HG03139 (cell line): Measurements from ENCODE around the gene SHROOM3.

Experiments
- ATAC-seq: cut with Tn5 transposase; IDR thresholded peaks from one replicate; pipeline ENCODE4 v1.9.1; 2021; ENCODE audit not compliant: unreplicated experiment

Gene SHROOM3

GRCh38 chr4:76654084-76654483 lies 219.1 kb downstream of the SHROOM3 start:
- ATAC-seq, result no peak

DNA sequence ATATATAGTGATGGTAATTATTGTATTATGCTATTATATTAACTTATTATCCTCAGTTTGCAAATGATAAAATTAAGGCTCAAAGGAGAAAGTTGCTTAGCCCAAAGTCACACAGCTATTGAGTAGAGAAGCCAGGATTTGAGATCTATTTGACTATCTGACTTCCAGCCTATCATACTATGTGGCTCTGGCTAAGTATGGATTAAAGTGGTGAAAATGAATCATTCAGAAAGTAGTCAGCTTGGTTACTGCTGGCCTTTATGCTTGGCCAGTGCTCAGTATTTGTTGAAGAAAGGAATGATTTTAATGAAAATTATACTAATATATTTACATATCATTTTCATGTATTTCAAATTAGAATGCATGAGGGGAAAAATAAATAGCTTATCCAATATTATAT lies 219.8 kb downstream of the SHROOM3 start:
- ATAC-seq, result no peak

DNA sequence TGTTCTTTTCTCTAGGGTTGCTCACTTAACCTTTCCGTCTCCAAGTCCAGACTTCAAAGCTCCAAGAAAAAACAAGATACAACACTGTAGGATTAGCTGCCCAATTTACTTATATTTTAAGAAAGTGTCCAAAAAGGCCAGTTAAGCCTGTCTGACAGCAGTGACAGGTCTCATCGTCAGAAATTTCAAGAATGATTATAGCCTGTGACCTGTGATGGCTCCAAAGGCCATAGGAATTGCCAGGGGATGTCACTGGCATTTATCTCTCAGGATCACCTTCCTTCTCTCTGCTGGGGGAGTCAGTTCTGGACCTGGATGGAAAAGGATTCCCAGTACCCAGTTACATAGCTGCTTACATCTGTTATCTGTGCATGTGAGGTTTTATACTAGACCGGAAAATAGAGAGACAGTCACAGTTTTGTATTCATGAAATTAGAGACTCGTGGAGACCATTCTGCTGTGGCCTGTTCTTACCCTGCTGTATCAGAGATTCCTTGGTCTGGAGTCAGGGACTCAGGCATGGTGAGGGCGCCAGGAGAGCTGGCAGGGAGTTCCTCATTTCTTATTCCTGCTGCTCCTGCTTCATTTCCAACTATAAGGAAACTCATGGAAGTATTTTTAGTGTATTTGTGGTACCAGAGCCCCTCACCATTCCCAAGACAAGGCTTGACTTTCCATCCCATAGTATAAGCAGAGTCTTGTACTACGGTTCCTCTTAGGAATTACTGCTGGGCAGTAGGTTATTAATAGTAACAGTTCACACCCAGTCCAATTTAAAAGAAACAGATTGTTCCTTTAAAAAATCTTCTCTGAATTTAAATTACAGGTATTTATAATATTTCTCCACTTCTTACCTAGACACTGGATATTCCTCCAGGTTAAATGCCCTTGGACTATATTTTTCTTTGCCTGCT lies 220.8 kb downstream of the SHROOM3 start:
- ATAC-seq, result no peak

- no peak for ATAC-seq
These were observed 222.4 kb downstream of the SHROOM3 start for GRCh38 chr4:76657443-76657842.

- ATAC-seq, result peak; percentile 47
These were observed 223.4 kb downstream of the SHROOM3 start for GRCh38 chr4:76658231-76659102.

DNA sequence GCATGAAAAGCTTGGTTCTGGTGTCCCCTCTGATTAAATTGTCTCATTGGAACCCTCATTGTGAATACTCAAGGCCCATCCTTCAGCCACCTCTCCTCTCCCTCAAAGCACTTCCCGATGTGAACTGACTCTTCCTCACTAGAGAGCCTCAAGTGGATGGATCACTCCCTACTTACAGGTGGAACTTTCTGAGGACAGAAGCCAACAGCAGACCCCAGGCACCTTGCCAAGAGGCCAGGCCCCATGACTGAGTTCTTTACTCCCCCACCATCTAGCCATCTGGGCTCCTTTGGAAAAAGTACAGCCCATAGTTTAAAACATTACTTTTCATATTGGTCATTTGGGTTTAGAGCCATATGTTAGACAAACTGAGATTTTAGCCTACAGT lies 224.1 kb downstream of the SHROOM3 start:
- peak; percentile 21 for ATAC-seq

DNA sequence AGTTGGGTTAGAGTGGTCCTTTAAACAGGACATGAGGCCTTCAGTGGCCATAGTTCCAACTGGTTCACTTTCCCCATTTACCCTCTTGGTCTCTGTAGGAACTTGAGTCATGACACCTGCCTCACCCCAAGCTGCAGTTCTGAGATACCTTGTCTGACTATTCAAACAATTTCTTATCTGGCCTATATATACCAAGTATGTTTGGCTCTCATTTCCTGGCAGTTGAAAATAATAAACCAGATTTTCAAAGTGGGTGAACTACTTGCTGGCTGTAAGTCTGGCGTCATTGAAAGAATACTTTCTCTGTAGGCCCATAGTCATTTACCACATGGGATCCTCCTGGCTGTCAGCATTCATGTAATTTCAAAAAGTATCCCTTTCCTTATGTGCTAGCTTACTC lies 228.8 kb downstream of the SHROOM3 start:
- no peak for ATAC-seq

DNA sequence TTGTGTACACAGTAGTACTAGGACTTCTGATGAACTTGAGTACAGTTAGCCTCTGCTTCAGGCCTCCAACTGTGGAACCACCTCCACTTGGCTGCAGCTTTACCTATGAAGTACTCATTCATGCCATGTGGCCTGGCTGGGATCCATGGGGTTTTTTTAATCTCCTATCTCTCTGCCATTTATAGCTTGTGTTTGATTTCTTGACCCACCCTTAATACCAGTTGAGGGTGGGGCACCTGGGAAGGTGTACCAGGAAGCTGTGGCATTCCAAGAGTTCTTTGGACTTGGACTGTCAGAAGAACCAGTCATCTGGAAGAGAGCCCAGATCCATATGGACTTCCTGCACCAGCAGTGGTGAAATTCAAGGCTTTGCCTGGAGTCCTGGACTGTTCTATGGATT lies 230.1 kb downstream of the SHROOM3 start:
- ATAC-seq, result no peak

DNA sequence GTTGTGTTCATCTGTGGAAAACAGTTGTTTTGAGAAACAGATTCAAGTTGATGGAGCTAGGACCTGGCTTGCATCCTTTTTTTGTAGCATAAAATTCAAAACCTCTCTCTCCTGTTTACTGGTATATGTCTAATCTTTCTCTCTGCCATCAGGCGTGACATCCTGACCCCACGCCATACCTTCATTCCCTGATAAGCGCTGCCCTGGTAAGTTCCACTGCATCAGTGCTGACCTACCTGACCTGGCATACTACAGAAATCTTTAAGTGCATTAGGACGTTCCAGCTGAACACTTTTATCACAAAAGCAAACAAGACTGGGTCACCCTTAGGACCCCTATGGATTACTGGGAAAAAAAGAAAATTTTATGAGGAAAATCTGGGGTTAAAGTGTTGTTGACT lies 230.7 kb downstream of the SHROOM3 start:
- no peak for ATAC-seq

DNA sequence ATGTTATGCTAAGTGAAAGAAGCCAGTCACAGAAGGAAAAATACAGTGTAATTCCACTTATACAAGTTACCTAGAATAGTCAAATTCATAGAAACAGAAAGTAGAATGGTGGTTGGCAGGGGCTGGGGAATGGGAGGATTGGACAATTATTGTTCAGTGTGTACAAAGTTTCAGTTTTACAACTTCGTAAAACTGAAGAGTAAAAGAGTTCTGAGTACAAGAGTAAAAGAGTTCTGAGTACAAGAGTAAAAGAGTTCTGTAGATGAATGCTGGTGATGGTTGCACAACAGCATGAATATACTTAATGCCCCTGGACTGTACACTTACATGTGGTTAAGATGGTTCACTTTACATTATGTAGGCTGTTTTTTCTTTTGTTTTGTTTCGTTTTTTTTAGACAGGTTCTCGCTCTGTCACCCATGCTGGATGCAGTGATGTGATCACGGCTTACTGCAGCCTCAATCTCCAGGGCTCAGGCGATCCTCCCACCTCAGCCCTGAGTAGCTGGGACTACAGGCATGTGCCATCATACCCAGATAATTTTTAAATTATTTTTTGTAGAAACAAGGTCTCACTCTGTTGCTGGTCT lies 232.0 kb downstream of the SHROOM3 start:
- no peak for ATAC-seq

GRCh38 chr4:76670631-76671030 lies 235.6 kb downstream of the SHROOM3 start:
- no peak for ATAC-seq

DNA sequence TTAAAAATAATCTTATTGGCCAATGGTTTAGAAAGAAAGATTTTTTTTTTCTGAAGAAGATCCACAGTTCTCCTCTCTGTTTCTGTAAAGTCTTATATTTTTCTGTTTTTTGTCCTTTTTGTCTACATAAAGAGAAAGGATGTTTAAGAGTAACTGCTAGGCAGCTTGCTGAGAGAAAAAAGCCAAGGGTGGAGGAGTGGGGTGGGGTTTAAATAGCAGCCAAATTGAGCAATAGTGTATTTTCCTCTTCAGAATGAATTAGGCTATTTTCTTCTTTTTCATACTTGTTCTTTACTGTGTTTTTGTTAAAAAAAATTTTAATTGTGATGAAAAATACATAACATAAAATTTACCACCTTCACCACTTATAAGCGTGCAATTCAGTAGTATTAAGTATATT lies 238.3 kb downstream of the SHROOM3 start:
- ATAC-seq, result no peak

- ATAC-seq, result no peak
These were observed 240.0 kb downstream of the SHROOM3 start for GRCh38 chr4:76674983-76675382.

DNA sequence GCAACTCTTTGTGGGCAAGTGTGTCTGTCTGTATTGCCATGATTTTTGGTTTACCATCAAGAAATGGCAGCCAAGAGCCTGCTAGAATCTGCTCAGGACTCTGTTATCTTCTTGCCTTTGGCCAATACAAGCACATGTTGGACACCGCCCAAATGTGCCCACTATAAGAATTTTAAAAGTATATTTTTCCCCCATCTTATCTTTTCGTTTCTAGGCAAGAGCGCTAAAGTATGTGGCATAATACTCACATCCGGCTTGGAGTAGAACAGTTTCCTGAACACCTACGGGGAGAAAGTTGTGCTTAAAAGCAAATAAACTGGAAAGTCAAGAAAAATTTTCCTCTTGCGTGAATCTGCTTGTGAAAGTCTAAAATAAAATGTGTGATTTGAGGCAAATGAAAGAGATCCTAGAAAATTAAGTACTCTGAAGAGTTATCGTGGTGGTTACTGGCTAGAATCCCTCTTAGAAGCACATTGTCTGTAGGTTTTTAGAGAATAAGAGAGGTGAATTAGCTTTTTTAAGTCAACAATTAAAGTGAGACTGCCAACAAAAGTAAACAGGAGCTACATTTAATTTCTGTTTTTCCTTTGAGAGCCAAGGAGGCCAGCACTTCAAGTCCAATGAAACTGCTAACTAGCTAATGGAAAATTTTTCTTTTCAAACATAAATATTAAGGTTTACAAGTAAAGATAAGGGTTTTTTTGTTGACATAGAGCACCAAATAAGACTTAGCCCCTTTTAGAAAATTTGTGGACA lies 242.7 kb downstream of the SHROOM3 start:
- ATAC-seq, result no peak

DNA sequence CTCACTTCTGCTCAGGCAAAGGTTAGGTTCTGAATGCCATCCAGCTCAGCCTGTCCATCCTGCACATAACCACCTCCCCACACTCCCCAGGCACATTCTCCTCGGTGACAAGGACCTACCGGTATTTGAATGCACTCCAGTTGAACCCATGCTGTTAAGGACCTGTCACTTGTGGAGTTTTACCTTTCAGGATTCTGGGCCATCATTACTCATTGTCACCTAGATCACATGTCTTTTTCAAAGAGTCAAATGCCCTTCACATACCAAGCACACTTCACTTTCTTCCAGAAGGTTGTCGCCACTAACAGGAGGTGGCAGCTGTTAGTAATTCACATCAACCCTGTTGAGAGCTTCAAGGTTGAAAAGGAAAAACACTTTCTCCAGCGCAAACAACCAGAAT lies 244.7 kb downstream of the SHROOM3 start:
- no peak for ATAC-seq

GRCh38 chr4:76680952-76681351 lies 245.9 kb downstream of the SHROOM3 start:
- no peak for ATAC-seq

GRCh38 chr4:76681996-76682395 lies 247.0 kb downstream of the SHROOM3 start:
- no peak for ATAC-seq

- ATAC-seq, result no peak
These were observed 248.1 kb downstream of the SHROOM3 start for GRCh38 chr4:76683144-76683543.

- ATAC-seq, result no peak
These were observed 252.9 kb downstream of the SHROOM3 start for GRCh38 chr4:76687746-76688448.

DNA sequence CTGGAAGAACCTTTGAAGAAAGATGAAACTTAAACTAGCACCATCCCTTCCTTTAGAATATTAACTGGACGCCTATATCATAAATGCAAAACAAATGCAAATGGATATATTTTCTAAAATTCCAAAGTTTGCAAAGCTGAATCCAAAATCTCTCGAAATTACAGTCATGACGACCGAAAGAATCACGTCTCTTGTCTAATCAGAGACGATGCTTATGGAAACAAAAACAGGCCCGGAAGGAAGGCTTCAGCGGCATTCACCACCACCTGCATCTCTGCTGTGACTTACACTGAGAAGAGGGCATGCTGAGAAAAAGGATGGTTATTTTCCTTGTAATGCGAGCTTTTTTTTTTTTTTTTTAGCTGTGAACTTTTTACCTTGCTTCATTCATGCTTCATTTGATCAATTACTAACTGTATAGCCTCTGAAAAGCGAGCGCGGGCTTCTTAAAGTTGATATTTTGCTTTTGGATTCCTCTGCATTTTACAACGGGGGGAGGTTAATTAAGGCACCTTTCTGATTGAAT lies 253.7 kb downstream of the SHROOM3 start:
- no peak for ATAC-seq
